Ectodermal cell (in vitro differentiated cells): ENCODE data around the gene RPAP2.
"Not testable (repeated sequence)": the region's sequence is repeated elsewhere in the genome, so short reads cannot be mapped to it uniquely, and the experiment has no call there.

ENCODE experiments used
- H3K27ac ChIP-seq: 2 replicates; pipeline ENCODE4 v1.7.0; 2013; ENCODE audit warnings: mild to moderate bottlenecking, low read depth, low read length; ENCODE audit not compliant: insufficient read depth, poor library complexity, severe bottlenecking
- H3K27me3 ChIP-seq: 2 replicates; pipeline ENCODE4 v1.7.0; 2013; ENCODE audit warnings: mild to moderate bottlenecking, low read length; ENCODE audit not compliant: insufficient read depth, control insufficient read depth, poor library complexity, severe bottlenecking
- H3K36me3 ChIP-seq: one replicate; pipeline ENCODE4 v1.7.0; 2013; ENCODE audit warnings: low read length; ENCODE audit not compliant: control insufficient read depth, insufficient read depth
- H3K4me1 ChIP-seq: one replicate; pipeline ENCODE4 v1.7.0; 2013; ENCODE audit warnings: low read length; ENCODE audit not compliant: control insufficient read depth, insufficient read depth
- H3K4me3 ChIP-seq: 2 replicates; pipeline ENCODE4 v1.7.0; 2013; ENCODE audit warnings: low read depth, low read length, control low read depth; ENCODE audit not compliant: insufficient read depth
- H3K9me3 ChIP-seq: 2 replicates; pipeline ENCODE4 v1.7.0; 2013; ENCODE audit warnings: mild to moderate bottlenecking, low read length, moderate library complexity; ENCODE audit not compliant: control insufficient read depth
- WGBS, 2 experiments: methylation state at CpG; one replicate each; pipeline ENCODE4 v1.1.7; 2013; ENCODE audit warnings: missing lambda C conversion rate in 2 of 2; 5-methylcytosine and 5-hydroxymethylcytosine counted together

The RPAP2 gene

DNA sequence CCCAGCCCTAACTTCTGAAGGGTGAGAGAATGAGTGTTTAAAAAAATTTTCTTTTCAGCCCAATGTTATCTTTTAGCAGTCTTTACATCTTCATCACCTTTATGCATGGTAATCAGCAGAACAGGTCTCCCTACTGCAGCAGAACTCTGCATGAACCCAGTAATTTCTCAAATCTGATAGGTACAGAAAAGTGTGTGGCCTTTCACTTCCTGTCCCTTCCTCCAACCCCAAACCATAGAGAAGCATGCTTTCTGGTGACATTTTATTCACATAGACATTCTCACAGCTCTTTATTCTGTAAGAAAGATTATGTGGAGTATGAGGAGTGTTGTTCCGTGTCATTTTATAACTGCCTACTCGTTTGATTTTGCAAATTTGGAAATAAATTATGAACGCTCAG lies 68.6 kb downstream of the RPAP2 start:
- Histone ChIP-seq H3K9me3 (no peaks in the 10 kb centered on the region), H3K36me3 (no peaks in the 10 kb centered on the region), H3K27me3 (no peaks in the 10 kb centered on the region), H3K4me3 (no peak overlapping the region), H3K27ac (no peak overlapping the region), H3K4me1 (no peaks in the 10 kb centered on the region)
- WGBS, 2 experiments: 96 to 97% methylated on average over 3 of the region's 3 CpGs

DNA sequence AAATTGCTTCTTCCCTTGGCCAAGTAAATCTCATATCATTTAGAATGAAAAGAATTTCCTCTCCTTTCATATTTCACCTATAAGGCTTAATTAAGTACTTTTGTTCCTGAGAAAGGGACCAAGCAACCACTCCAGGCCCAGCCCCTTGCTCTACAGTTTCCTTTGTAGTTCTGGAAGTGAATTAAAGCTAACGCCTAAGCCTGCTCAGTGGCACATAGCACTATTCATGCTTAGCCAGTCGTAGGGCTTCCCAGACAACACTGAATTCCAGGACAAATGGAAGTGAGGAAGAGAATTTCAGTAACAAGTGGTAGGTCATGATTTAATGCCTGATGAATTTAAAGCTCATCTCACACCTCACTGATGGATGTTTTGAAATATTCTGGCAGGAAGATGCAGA lies 73.3 kb downstream of the RPAP2 start:
- WGBS, 2 experiments: 48 to 61% methylated on average over 2 of the region's 2 CpGs

DNA sequence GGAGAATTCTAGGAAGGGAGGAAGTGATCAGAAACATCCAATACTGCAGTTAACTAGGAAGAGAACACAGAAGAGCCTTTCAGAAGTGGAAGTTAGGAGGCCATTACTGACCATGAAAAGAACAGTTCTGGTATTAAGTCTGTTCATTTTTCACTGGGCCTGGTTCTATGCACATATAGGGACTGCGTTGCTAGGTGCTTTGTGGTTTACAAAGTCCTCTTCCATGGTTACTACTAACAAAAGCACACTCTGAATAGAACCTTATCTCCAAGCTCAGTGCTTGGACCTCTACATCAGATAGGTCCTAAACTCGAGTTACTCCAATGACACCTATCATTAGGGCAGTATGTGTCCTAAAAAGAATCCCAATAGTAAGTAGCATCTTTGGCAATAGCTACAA lies 75.4 kb downstream of the RPAP2 start:
- H3K36me3 ChIP-seq: no peaks in the 10 kb centered on the region
- no peaks in the 10 kb centered on the region for H3K4me1 ChIP-seq
- 82 to 92% methylated on average over 2 of the region's 2 CpGs for WGBS, 2 experiments
- H3K4me3 ChIP-seq: no peak overlapping the region
- no peak overlapping the region for H3K27ac ChIP-seq
- no peaks in the 10 kb centered on the region for H3K27me3 ChIP-seq
- no peaks in the 10 kb centered on the region for H3K9me3 ChIP-seq

More for the DNA sequence above, 73.3 kb downstream of the RPAP2 start:
- Histone ChIP-seq H3K9me3 (no peaks in the 10 kb centered on the region), H3K4me1 (no peaks in the 10 kb centered on the region), H3K36me3 (no peaks in the 10 kb centered on the region), H3K27ac (peak overlapping the region; percentile 26), H3K4me3 (no peak overlapping the region), H3K27me3 (no peaks in the 10 kb centered on the region)

DNA sequence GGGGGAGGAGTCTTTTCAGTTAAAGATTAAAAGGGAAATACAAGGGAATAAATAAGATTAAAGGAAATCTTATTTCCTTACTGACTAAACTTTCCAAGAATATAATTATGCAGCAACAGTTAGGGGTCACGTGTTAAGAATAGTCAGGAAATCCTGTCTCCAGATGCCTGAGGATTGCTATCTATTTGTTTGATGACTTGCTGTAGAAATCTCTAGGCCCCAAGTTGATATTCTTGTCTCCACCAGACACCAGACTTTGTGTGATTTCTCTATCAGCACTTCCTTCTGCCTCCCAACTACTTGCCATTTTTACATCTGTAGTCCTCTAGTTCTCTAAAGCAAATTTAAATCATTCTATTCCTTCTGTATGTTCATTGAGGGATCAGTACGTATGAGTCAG lies 77.5 kb downstream of the RPAP2 start:
- WGBS, 2 experiments: 98 to 100% methylated on average over 1 to 2 of the region's 2 CpGs
- H3K9me3 ChIP-seq: no peaks in the 10 kb centered on the region
- no peak overlapping the region for H3K4me3 ChIP-seq
- H3K4me1 ChIP-seq: no peaks in the 10 kb centered on the region
- H3K27me3 ChIP-seq: no peaks in the 10 kb centered on the region
- H3K36me3 ChIP-seq: no peaks in the 10 kb centered on the region
- peak overlapping the region; percentile 26 for H3K27ac ChIP-seq

DNA sequence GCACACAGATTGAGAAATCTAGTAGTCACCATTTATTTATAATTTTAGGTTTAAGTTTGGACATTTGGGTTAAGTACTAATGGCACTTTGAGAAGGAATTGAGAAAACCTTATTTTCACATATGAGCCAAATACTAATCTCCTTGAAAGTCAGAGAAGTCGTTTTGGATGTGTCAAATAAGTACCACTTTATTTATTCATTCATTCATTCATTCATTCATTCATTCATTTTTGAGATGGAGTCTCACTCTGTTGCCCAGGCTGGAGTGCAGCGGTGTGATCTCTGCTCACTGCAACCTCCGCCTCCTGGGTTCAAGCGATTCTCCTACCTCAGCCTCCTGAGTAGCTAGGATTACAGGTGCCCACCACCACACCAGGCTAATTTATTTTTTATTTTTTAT lies 79.1 kb downstream of the RPAP2 start:
- H3K4me3 ChIP-seq, H3K4me1 ChIP-seq, H3K27me3 ChIP-seq, H3K9me3 ChIP-seq, H3K36me3 ChIP-seq, H3K27ac ChIP-seq: not testable (repeated sequence)
- WGBS, 2 experiments: 92 to 95% methylated on average over 4 of the region's 4 CpGs

DNA sequence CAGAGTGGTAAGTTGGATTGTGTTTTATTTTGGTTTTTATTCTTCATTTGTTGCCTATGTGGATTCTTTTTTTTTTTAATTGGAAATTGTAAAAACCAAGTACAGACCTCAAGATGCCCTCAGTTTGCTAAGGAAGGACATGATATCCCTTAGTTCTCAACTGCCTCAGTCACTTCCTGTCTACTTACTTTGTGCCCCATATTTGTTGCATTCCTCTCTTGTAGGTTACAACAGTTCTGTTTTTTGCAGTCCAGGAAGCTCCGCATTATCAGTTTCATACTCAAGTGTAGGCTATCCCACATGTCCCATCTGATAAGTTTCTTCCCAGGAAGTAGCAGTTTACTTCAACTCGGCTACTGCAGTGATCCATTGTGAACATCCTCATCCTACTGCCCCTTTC lies 82.0 kb downstream of the RPAP2 start:
- WGBS, 2 experiments: 93 to 97% methylated on average over 2 of the region's 2 CpGs
- H3K27me3 ChIP-seq: no peaks in the 10 kb centered on the region
- no peak overlapping the region for H3K27ac ChIP-seq
- no peaks in the 10 kb centered on the region for H3K36me3 ChIP-seq
- H3K4me1 ChIP-seq: no peaks in the 10 kb centered on the region
- H3K4me3 ChIP-seq: no peak overlapping the region
- no peaks in the 10 kb centered on the region for H3K9me3 ChIP-seq

DNA sequence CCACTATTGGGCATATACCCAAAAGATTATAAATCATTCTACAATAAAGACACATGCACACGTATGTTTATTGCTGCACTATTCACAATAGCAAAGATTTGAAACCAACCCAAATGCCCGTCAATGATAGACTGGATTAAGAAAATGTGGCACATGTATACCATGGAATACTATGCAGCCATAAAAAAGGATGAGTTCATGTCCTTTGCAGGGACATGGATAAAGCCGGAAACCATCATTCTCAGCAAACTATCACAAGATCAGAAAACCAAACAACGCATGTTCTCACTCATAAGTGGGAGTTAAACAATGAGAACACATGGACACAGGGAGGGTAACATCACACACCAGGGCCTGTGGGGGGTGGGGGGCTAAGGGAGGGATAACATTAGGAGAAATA lies 95.1 kb downstream of the RPAP2 start:
- WGBS, 2 experiments: 91 to 97% methylated on average over 4 of the region's 4 CpGs
- H3K9me3 ChIP-seq, H3K4me1 ChIP-seq, H3K4me3 ChIP-seq, H3K27ac ChIP-seq, H3K36me3 ChIP-seq, H3K27me3 ChIP-seq: not testable (repeated sequence)

DNA sequence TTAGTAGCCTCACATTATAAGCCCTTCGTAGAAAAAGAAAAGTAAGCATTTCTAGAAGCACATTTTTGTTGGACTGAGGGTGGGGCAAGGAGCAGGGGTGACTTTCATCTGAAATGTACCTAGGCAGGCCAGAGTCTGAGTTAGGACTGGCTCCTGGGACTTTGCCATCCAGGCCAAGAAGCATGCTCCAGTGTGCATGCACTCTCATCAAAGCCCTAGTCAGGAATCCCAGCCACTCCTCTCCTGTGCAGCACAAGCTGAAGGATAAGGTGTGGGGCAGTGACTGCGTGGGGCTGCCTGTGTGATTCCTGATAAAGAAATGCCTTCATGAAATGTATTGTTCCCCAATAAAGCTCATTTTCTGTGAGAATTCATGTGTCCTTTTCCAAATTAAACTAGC lies 99.7 kb downstream of the RPAP2 start:
- no peaks in the 10 kb centered on the region for H3K9me3 ChIP-seq
- H3K27me3 ChIP-seq: no peaks in the 10 kb centered on the region
- no peaks in the 10 kb centered on the region for H3K4me1 ChIP-seq
- 92 to 94% methylated on average over 2 of the region's 2 CpGs for WGBS, 2 experiments
- no peak overlapping the region for H3K4me3 ChIP-seq
- H3K36me3 ChIP-seq: no peaks in the 10 kb centered on the region
- no peak overlapping the region for H3K27ac ChIP-seq

DNA sequence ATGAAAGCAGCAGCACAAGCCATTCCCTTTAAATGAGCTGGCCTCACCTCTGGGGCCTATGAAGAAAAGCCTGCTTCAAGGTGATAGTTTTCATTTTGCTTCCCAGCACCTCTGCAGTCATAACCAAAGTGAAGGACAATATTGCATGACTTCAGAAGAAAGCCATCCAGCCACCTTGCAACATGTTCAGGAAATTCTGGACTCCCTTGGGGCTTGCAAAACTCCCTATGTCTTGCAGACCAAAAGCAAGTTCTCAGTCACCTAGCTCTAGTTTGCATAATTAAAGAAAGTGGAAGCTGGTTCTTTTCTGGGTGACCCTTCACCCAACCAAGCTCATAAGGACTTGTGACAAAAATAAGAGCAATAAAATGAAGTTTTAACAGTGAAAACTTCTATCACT lies 100.2 kb downstream of the RPAP2 start:
- Histone ChIP-seq H3K27me3 (no peaks in the 10 kb centered on the region), H3K9me3 (no peaks in the 10 kb centered on the region)

DNA sequence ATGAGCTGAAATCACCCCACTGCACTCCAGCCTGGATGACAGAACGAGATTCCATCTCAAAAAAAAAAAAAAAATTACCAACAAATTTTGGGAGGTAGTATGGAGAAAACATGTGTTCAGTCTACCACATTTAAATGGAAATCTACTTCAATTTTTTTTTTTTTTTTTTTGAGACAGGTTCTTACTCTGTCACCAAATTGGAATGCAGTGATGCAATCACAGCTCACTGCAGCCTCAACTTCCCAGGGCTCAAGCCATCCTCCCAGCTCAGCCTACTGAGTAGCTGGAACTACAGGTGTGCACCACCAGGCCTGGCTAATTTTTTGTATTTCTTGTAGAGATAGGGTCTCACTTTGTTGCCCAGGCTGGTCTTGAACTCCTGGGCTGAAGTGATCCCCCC lies 105.8 kb downstream of the RPAP2 start:
- Histone ChIP-seq H3K9me3 (no peaks in the 10 kb centered on the region), H3K4me3 (no peak overlapping the region), H3K36me3 (no peaks in the 10 kb centered on the region), H3K27ac (no peak overlapping the region), H3K4me1 (no peaks in the 10 kb centered on the region), H3K27me3 (no peaks in the 10 kb centered on the region)
- WGBS, 2 experiments: no CpG with 5 or more reads among the region's 1 CpG

More for the DNA sequence above, 100.2 kb downstream of the RPAP2 start:
- H3K4me3 ChIP-seq: no peak overlapping the region
- no peaks in the 10 kb centered on the region for H3K36me3 ChIP-seq
- H3K27ac ChIP-seq: no peak overlapping the region
- no peaks in the 10 kb centered on the region for H3K4me1 ChIP-seq

DNA sequence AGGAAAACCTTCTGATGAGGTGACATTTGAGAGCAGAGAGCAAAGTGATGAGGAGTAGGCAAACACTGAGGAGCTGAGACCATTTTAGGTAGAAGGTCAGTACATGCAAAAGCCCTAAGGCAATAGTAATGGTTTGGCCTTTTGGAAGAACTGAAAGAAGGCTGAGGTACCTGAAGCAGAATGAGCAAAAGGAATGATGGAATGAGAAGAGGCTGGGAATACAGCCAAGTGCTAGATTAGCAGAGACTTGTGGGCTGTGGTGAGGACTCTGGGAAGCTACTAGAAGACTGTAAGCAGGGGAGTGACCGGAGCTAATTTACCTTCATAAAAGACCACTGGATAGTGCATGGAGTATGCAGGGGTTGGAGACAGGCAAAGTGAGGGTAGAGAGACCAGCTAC lies 110.0 kb downstream of the RPAP2 start:
- WGBS, 2 experiments: 92 to 98% methylated on average over 1 of the region's 1 CpG
- H3K36me3 ChIP-seq: no peaks in the 10 kb centered on the region
- no peaks in the 10 kb centered on the region for H3K27me3 ChIP-seq
- no peak overlapping the region for H3K27ac ChIP-seq
- H3K4me1 ChIP-seq: no peaks in the 10 kb centered on the region
- no peaks in the 10 kb centered on the region for H3K9me3 ChIP-seq
- H3K4me3 ChIP-seq: no peak overlapping the region
